ENCODE results near the gene ZNF831.

The ZNF831 gene

GRCh38 chr20:59175861-59176260 is 12.2 kb downstream of the ZNF831 start:
- H3K79me2 ChIP-seq (ENCODE audit: insufficient read depth, low read depth) = no peaks in the 10 kb centered on the region

DNA sequence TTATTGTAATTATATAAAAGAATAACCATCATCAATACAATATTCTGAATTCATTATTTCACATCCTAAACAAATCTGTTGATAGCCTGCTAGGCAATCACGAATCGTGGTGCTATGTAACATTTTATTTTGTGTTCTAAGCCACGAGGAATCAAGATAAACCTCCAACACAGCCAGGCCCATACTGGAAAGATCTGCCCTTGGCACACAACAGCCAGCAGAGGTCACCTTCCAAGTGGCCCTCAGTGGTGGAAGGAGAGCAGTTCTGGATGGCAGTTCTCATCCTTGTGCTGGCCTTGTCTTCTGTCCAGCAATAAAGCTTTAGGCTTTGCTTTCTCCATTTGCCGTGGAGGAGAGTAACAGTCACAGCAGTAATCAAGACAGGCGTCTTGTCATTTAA is 13.2 kb downstream of the ZNF831 start:
- H3K4me2 ChIP-seq = no peak overlapping the region
- no peak overlapping the region for H3K4me3 ChIP-seq (IDR thresholded peaks at IDR 0.05; ENCODE audit: insufficient read depth, low read depth, low read length)
- no peaks in the 10 kb centered on the region for H3K4me1 ChIP-seq (ENCODE audit: low read depth, poor library complexity, severe bottlenecking)
- H4K20me1 ChIP-seq (ENCODE audit: insufficient read depth) = no peaks in the 10 kb centered on the region
- TF ChIP-seq CTCF (conservative IDR thresholded peaks at IDR 0.05; ENCODE audit: low read depth, low read length) = no peak
- H3K9ac ChIP-seq = no peak overlapping the region
- H3K79me2 ChIP-seq (ENCODE audit: insufficient read depth, low read depth) = no peaks in the 10 kb centered on the region
- H3K27me3 ChIP-seq (ENCODE audit: insufficient read depth, low read depth) = no peaks in the 10 kb centered on the region
- H2AFZ ChIP-seq (ENCODE audit: low read depth) = no peak overlapping the region
- no peaks in the 10 kb centered on the region for H3K36me3 ChIP-seq (ENCODE audit: insufficient read depth)
- H3K27ac ChIP-seq = no peak overlapping the region

More at GRCh38 chr20:59175861-59176260, 12.2 kb downstream of the ZNF831 start:
- no peak overlapping the region for H3K9ac ChIP-seq
- H3K36me3 ChIP-seq (ENCODE audit: insufficient read depth) = no peaks in the 10 kb centered on the region
- H3K4me2 ChIP-seq = no peak overlapping the region
- H3K27me3 ChIP-seq (ENCODE audit: insufficient read depth, low read depth) = no peaks in the 10 kb centered on the region
- no peak overlapping the region for H3K27ac ChIP-seq
- TF ChIP-seq CTCF (conservative IDR thresholded peaks at IDR 0.05; ENCODE audit: low read depth, low read length) = no peak
- no peaks in the 10 kb centered on the region for H4K20me1 ChIP-seq (ENCODE audit: insufficient read depth)
- H3K4me3 ChIP-seq (IDR thresholded peaks at IDR 0.05; ENCODE audit: insufficient read depth, low read depth, low read length) = no peak overlapping the region
- no peaks in the 10 kb centered on the region for H3K4me1 ChIP-seq (ENCODE audit: low read depth, poor library complexity, severe bottlenecking)
- H2AFZ ChIP-seq (ENCODE audit: low read depth) = no peak overlapping the region

DNA sequence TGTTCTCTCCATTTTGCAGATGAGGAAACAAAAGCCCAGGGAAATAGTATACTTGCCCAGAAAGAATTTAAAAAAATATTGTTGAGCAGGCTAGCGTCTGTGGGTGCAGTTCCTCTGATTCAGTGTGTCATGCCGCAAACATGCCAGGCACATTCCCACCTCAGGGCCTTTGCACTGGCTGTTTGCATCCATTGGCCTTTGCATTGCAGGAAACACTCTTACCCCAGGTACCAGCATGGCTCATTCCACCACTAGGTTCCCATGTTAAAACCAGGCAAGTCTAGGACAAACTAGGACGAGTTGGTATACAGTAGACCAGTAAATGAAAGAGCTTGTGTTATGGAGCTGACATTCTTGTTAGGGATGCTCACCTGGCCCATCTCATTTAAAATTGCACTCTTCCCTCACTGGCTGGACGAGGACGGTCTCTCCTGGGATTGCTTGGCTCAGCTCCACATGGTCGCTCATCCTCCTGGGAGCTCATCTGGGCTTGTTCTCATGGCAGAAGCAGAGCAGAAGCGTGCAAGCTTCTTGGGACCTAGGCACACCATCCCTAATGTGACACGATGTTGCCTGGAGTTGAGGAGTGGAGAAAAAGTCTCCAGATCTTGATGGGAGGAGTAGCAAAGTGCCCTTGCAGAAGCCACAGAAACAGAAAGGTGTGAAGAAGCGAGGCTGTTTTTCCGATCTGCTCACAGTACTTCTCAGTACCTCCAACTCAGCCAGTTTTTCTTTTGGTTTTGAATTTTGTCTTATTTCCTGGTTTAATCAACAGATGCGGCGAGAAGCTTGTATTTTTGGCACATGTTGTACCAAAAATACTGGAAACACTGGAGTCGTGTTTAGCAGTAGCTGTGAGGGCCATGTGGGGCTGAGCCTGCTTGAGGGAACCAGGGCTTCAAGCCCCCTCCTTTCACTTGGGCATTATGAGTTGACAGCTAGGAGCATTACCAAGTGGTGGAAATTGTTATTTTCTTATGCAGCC is 13.9 kb downstream of the ZNF831 start:
- no peak overlapping the region for H2AFZ ChIP-seq (ENCODE audit: low read depth)
- H3K27ac ChIP-seq = no peak overlapping the region
- H4K20me1 ChIP-seq (ENCODE audit: insufficient read depth) = no peaks in the 10 kb centered on the region
- H3K4me1 ChIP-seq (ENCODE audit: low read depth, poor library complexity, severe bottlenecking) = no peaks in the 10 kb centered on the region
- no peak overlapping the region for H3K4me2 ChIP-seq
- H3K9ac ChIP-seq = no peak overlapping the region
- H3K36me3 ChIP-seq (ENCODE audit: insufficient read depth) = no peaks in the 10 kb centered on the region
- no peaks in the 10 kb centered on the region for H3K27me3 ChIP-seq (ENCODE audit: insufficient read depth, low read depth)
- no peak for TF ChIP-seq CTCF (conservative IDR thresholded peaks at IDR 0.05; ENCODE audit: low read depth, low read length)
- H3K4me3 ChIP-seq (IDR thresholded peaks at IDR 0.05; ENCODE audit: insufficient read depth, low read depth, low read length) = no peak overlapping the region
- H3K79me2 ChIP-seq (ENCODE audit: insufficient read depth, low read depth) = no peaks in the 10 kb centered on the region

- no peaks in the 10 kb centered on the region for H3K4me1 ChIP-seq (ENCODE audit: low read depth, poor library complexity, severe bottlenecking)
Observed at GRCh38 chr20:59178983-59179595, 15.5 kb downstream of the ZNF831 start.

More at GRCh38 chr20:59178983-59179595, 15.5 kb downstream of the ZNF831 start:
- H3K4me3 ChIP-seq (IDR thresholded peaks at IDR 0.05; ENCODE audit: insufficient read depth, low read depth, low read length) = no peak overlapping the region
- H4K20me1 ChIP-seq (ENCODE audit: insufficient read depth) = no peaks in the 10 kb centered on the region
- H2AFZ ChIP-seq (ENCODE audit: low read depth) = no peak overlapping the region
- no peak overlapping the region for H3K9ac ChIP-seq
- H3K36me3 ChIP-seq (ENCODE audit: insufficient read depth) = no peaks in the 10 kb centered on the region
- H3K27ac ChIP-seq = no peak overlapping the region
- no peak for TF ChIP-seq CTCF (conservative IDR thresholded peaks at IDR 0.05; ENCODE audit: low read depth, low read length)
- no peaks in the 10 kb centered on the region for H3K79me2 ChIP-seq (ENCODE audit: insufficient read depth, low read depth)
- H3K4me2 ChIP-seq = no peak overlapping the region
- H3K27me3 ChIP-seq (ENCODE audit: insufficient read depth, low read depth) = no peaks in the 10 kb centered on the region
